SK-N-MC (cell line): ENCODE results near the gene WDR37.

Source experiments
- EZH2 ChIP-seq: fragments of 200-600 bp; sonication (generic); IDR thresholded peaks from one replicate; pipeline ENCODE4 v1.6.1; 2017; ENCODE audit warnings: antibody characterized with exemption
- FOXP2 ChIP-seq: optimal IDR thresholded peaks from 2 replicates; pipeline ENCODE3; 2011; ENCODE audit warnings: mild to moderate bottlenecking, moderate library complexity; ENCODE audit not compliant: insufficient read depth; ENCODE audit errors: extremely low read length, control extremely low read depth
- POLR2AphosphoS5 ChIP-seq: IDR thresholded peaks from 2 replicates; pipeline ENCODE4 v1.6.1; 2012; ENCODE audit warnings: mild to moderate bottlenecking, low read depth, low read length, borderline replicate concordance

DNA sequence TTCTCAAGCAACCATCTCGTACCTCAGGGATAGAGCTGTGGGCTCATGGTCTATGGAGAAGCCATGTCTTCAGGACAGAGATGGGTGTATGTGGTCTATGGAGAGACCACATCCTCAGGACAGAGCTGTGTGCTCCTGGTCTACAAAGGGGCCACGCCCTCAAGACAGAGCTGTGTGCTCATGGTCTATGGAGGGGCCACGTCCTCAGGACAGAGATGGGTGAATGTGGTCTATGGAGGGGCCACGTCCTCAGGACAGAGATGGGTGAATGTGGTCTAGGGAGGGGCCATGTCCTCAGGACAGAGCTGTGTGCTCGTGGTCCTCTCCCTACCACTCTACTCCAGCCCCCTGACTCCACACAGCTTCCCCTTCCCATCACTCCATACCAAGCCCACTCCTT lies 117.8 kb downstream of the WDR37 start:
- no peak for TF ChIP-seq EZH2
- no peak for TF ChIP-seq POLR2AphosphoS5
- TF ChIP-seq FOXP2, result no peak
